GM21360 (cell line): ENCODE results near the gene AKAP9.
A peak's percentile ranks its signal among the peaks of the same experiment; 100 is the strongest.
"Not testable (repeated sequence)": the region's sequence is repeated elsewhere in the genome, so short reads cannot be mapped to it uniquely, and the experiment has no call there.

ENCODE experiments used
- ATAC-seq: cut with Tn5 transposase; IDR thresholded peaks from one replicate; pipeline ENCODE4 v1.9.1; 2021; ENCODE audit warnings: mild to moderate bottlenecking, moderate library complexity; ENCODE audit not compliant: unreplicated experiment

AKAP9 gene

DNA sequence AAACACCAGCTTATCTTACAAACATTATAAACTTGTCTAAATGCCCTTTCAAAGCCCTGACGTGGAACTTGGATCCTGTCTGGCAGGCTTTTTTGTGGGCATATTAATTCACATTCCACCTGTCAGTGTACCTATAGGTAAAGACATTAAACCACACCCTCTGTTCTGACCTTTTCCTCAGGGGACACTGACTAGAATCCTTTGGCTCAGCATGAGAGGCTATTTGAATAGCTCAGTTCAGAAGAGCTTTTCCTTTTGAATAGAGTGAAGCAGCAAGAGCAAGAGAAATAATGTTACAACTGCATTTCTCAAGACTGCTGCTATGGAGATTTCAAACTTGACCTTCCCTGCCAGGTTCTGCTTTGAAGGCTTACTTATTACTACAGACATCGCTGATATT is 116.7 kb downstream of the AKAP9 start:
- no peak for ATAC-seq

DNA sequence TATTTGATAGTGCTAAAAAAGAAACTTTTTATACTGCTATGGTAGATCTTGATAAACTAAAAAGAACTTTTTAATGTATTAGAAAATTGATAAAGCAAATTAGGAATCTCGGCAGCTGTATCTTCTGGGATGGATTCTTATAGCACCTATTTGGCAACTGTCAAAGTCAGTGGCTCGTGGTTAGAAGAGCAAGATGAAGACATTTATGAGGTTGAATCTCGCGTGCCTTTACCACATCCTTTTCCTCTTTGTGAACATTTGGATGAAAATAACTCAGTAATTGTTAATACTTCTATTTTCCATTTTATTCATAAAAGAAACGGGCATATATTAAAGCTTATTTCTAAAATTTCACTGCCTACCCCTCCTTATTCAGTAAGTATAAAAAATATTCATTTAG is 117.4 kb downstream of the AKAP9 start:
- ATAC-seq, result no peak

DNA sequence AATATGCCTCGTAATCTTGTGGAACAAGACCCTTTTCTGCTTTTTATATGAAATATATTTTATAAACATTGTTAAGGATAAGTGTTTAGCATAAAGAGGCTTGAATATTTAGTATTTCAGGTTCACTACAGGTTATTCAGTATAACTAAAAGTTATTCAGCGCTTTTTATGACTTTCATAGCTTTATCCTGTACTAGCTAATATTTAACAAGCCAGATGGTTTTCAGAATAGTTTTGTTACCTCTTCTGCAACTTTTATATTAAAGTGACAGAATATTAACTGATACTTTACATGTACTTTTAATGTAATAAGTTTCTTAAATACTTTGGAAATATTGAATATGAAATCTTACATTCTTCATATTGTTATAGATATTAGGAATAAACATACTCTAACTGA is 118.2 kb downstream of the AKAP9 start:
- no peak for ATAC-seq

GRCh38 chr7:92061154-92061553 is 120.5 kb downstream of the AKAP9 start:
- ATAC-seq, result no peak

GRCh38 chr7:92064438-92065029 is 123.9 kb downstream of the AKAP9 start:
- no peak for ATAC-seq

GRCh38 chr7:92071032-92071431 is 130.4 kb downstream of the AKAP9 start:
- no peak for ATAC-seq

GRCh38 chr7:92072121-92072520 is 131.5 kb downstream of the AKAP9 start:
- ATAC-seq, result no peak

DNA sequence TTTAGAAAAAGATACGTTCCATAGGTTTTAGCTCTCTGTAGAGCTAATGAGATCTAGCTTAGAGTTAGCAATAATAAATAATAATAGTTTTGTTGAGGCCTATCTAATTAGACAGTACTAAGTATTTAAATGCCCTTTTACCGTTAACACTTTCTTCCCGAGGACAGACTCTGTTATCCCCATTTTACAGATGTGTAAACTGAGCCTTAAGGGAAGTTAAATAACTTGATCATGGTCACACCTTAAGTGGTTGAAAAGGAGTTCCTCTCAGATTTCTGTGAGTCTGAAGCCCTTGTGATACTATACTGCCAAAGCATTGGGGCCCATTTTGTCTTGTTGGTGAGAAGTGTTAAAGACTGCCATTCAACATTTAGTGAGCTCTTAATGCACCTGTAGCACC is 132.0 kb downstream of the AKAP9 start:
- no peak for ATAC-seq

GRCh38 chr7:92075455-92076158 is 134.9 kb downstream of the AKAP9 start:
- ATAC-seq, result peak; percentile 86

- no peak for ATAC-seq
Observed at GRCh38 chr7:92076509-92076908, 135.8 kb downstream of the AKAP9 start.

DNA sequence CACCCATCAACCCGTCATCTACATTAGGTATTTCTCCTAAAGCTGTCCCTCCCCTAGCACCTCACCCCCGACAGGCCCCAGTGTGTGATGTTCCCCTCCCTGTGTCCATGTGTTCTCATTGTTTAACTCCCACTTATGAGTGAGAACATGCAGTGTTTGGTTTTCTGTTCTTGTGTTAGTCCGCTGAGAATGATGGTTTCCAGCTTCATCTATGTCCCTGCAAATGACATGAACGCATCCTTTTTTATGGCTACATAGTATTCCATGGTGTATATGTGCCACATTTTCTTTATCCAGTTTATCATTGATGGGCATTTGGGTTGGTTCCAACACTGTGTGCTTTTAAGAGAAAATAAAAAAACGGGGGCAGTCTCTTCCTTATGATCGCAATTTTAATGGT is 143.3 kb downstream of the AKAP9 start:
- ATAC-seq, result not testable (repeated sequence)

DNA sequence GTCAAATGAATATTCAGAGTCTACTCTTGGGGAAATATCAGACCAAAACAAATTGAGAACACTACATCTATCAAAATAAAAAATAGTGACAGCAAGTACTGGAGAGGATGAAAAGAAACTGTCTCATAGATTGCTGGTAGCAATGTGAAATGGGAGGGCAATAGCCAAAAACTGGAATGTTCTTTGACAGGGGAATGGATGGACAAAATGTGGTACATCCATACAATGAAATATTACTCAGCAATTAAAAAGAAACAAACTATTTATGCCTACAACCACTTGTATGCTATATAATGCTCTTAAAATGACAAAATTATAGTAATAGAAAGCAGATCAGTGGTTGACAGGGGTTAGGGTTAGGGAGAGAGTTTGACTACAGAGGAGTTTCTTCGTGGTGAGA is 147.6 kb downstream of the AKAP9 start:
- ATAC-seq, result no peak

GRCh38 chr7:92092210-92092609 is 151.5 kb downstream of the AKAP9 start:
- no peak for ATAC-seq

GRCh38 chr7:92095380-92095779 is 154.7 kb downstream of the AKAP9 start:
- ATAC-seq, result no peak

GRCh38 chr7:92100534-92100933 is 159.9 kb downstream of the AKAP9 start:
- ATAC-seq, result no peak

DNA sequence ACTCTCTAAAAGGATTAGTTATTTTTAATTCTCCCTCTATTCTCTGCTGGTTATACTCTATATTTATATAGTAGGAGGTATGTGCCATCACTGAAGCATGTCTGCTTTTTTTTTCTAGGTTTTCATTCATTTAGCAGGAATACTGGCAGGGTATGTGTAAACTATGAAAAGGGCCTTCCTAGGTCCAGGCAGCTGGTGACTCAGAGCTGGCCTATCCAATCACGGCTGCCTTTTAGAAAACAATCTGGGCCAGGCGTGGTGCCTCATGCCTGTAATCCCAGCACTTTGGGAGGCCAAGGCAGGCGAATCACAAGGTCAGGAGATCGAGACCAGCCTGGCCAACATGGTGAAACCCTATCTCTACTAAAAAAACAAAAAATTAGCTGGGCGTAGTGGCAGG is 162.2 kb downstream of the AKAP9 start:
- not testable (repeated sequence) for ATAC-seq

- no peak for ATAC-seq
Observed at GRCh38 chr7:92108821-92109220, 168.2 kb downstream of the AKAP9 start.

DNA sequence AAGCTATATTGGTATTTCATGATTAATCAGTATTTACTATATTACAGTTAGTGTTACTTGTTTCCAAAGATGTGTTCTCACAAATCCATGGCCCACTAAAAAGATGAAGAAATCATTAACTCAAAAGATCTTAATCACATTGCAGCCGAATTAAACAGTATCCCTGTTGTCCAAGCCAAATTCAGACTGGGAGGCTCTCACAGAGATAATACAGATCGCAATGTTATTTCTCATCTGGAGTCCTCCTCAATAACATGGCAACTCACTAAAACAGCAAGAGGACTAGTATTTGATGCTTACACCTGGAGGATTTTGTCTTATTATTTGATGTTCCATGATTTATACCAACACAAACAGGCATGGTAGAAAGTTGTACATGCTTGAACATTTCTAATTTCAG is 170.2 kb downstream of the AKAP9 start:
- no peak for ATAC-seq

GRCh38 chr7:92115821-92116220 is 175.2 kb downstream of the AKAP9 start:
- no peak for ATAC-seq

DNA sequence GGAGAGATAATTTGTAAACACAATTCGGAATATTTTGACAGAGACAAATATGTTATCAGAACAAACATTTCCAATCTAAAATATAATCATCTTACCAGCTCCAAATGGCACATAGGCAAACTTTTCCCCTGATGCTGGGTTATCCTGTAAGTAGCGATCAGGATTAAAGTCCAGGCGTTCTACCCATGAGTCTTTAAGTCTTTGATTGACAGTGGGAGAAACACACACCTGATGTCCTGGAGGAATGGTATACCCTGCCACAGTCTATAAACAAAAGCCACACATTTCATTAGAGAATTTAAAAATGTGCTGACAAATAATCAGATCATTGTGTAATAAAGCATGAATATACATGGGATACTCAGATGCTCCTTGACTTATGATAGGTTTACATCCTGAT is 176.3 kb downstream of the AKAP9 start:
- ATAC-seq, result no peak

- ATAC-seq, result no peak
Observed at GRCh38 chr7:92119213-92119759, 178.6 kb downstream of the AKAP9 start.

GRCh38 chr7:92121681-92122080 is 181.0 kb downstream of the AKAP9 start:
- ATAC-seq, result no peak

- no peak for ATAC-seq
Observed at GRCh38 chr7:92131093-92131492, 190.4 kb downstream of the AKAP9 start.
